GM12878 (cell line): Measurements from ENCODE around the gene FPR1. TPM values are rescaled to one million over a fixed set of nuclear protein-coding genes. Genes with fewer than 3 reads are reported as not detected.

Experiments used
- HSF1 ChIP-seq: fragments of 150-350 bp; IDR thresholded peaks from 2 replicates; pipeline ENCODE4 v1.6.1; 2014; ENCODE audit warnings: mild to moderate bottlenecking, low read depth, low read length
- IRF4 ChIP-seq: IDR thresholded peaks from 2 replicates; pipeline ENCODE4 v1.6.1; 2011; ENCODE audit warnings: low read depth, low read length
- KDM1A ChIP-seq: fragments of 200-600 bp; sonication (generic); IDR thresholded peaks from 2 replicates; pipeline ENCODE4 v1.6.1; 2016; ENCODE audit warnings: borderline replicate concordance
- MTA2 ChIP-seq: fragments of 450-650 bp; IDR thresholded peaks from 2 replicates; pipeline ENCODE4 v1.6.1; 2016; ENCODE audit warnings: low read depth, mild to moderate bottlenecking, moderate library complexity
- NFYB ChIP-seq: IDR thresholded peaks from 2 replicates; pipeline ENCODE4 v1.6.1; 2011; ENCODE audit warnings: low read depth, mild to moderate bottlenecking, low read length, improper control_type of control experiment, moderate library complexity; ENCODE audit not compliant: insufficient read depth
- PKNOX1 ChIP-seq: fragments of 450-650 bp; IDR thresholded peaks from 2 replicates; pipeline ENCODE4 v1.6.1; 2016; ENCODE audit warnings: mild to moderate bottlenecking
- PML ChIP-seq: IDR thresholded peaks from 2 replicates; pipeline ENCODE4 v1.6.1; 2012; ENCODE audit warnings: low read length, inconsistent platforms
- TAF1 ChIP-seq: IDR thresholded peaks from 2 replicates; pipeline ENCODE4 v1.6.1; 2011; ENCODE audit warnings: mild to moderate bottlenecking, low read depth, low read length, borderline replicate concordance
- ZBTB11 ChIP-seq: fragments of 450-650 bp; formaldehyde crosslinking; IDR thresholded peaks from 2 replicates; pipeline ENCODE4 v1.5.0; 2022; ENCODE audit warnings: mild to moderate bottlenecking, missing genetic modification characterization
- ZBTB40 ChIP-seq: fragments of 450-650 bp; IDR thresholded peaks from 2 replicates; pipeline ENCODE4 v1.6.1; 2016; ENCODE audit warnings: mild to moderate bottlenecking, moderate library complexity, borderline replicate concordance
- polyA plus RNA-seq, 11 experiments: library from polyadenylated mRNA; depleted of rRNA in 4 of 11; unstranded in 6 of 11; stranded (reverse) in 5 of 11; fragments of >200 nt; fragmentation: Nextera tagmentation in 4 of 11; fragmentation: Illumina TruSeq in 1 of 11; extraction: Ambion mirVana in 4 of 11; extraction: Trizol in 1 of 11; gene quantifications; 1 replicate in 1 of 11; 2 replicates in 10 of 11; pipeline versions ENCODE4 v1.2.1 to v1.2.3, GENCODE V29; 2011 to 2016; ENCODE audit warnings: inconsistent platforms in 2 of 11, missing spikeins in 2 of 11, low read depth in 1 of 11
- total RNA-seq, 4 experiments: library from RNA; depleted of rRNA in 3 of 4; stranded (reverse); fragments of >200 nt in 3 of 4; fragmentation: Illumina TruSeq in 1 of 4; extraction: Trizol in 1 of 4; gene quantifications; 2 replicates each; pipeline versions ENCODE4 v1.2.1 to v1.2.3, GENCODE V29; 2013 to 2021

FPR1 gene
- total and polyA plus RNA-seq, 10 of the 15 experiments (the other 5 are each of a cell fraction or from before 2014, with no cell fraction given) = not detected

GRCh38 chr19:51793994-51794393 is 42.3 kb upstream of the FPR1 start (continued):
- TF ChIP-seq ZBTB40 (no peak), PML (no peak), KDM1A (no peak), MTA2 (no peak), ZBTB11 (CRISPR knock-in tag) (no peak), PKNOX1 (no peak), HSF1 (no peak), NFYB (no peak), IRF4 (no peak), TAF1 (no peak)
- TF ChIP-seq, all 136 proteins: peak for 0
